Trophoblast cell (in vitro differentiated cells and primary cell): Measurements from ENCODE around the gene CLDND2.
A peak's percentile ranks its signal among the peaks of the same experiment; 100 is the strongest.

Experiments
- DNase-seq, 2 donors: peaks; one replicate each; pipeline ENCODE4 v3.0.0-alpha.2; 2016
- H2AFZ ChIP-seq: 2 replicates; pipeline ENCODE4 v1.6.1; 2013; ENCODE audit warnings: low read length, moderate library complexity, mild to moderate bottlenecking; ENCODE audit not compliant: insufficient read depth, poor library complexity
- H2AK5ac ChIP-seq: 2 replicates; pipeline ENCODE4 v1.6.1; 2013; ENCODE audit warnings: mild to moderate bottlenecking, low read length
- H2BK120ac ChIP-seq: 2 replicates; pipeline ENCODE4 v1.6.1; 2013; ENCODE audit warnings: low read length, mild to moderate bottlenecking, moderate library complexity; ENCODE audit not compliant: insufficient read depth, poor library complexity
- H2BK12ac ChIP-seq: 2 replicates; pipeline ENCODE4 v1.6.1; 2013; ENCODE audit warnings: mild to moderate bottlenecking, low read length, moderate library complexity
- H2BK5ac ChIP-seq: 2 replicates; pipeline ENCODE4 v1.6.1; 2013; ENCODE audit warnings: low read length, low read depth, moderate library complexity, mild to moderate bottlenecking; ENCODE audit not compliant: poor library complexity
- H3K14ac ChIP-seq: 2 replicates; pipeline ENCODE4 v1.6.1; 2013; ENCODE audit warnings: mild to moderate bottlenecking, low read length
- H3K18ac ChIP-seq: 2 replicates; pipeline ENCODE4 v1.6.1; 2013; ENCODE audit warnings: mild to moderate bottlenecking, low read length
- H3K23ac ChIP-seq: 2 replicates; pipeline ENCODE4 v1.6.1; 2013; ENCODE audit warnings: low read length
- H3K27ac ChIP-seq: 2 replicates; pipeline ENCODE4 v1.5.1; 2013; ENCODE audit warnings: low read depth, mild to moderate bottlenecking, inconsistent platforms, low read length, moderate library complexity
- H3K27me3 ChIP-seq: 2 replicates; pipeline ENCODE4 v1.6.1; 2013; ENCODE audit warnings: inconsistent platforms, mild to moderate bottlenecking, low read length, moderate library complexity; ENCODE audit not compliant: insufficient read depth
- H3K36me3 ChIP-seq, 2 experiments: 1 replicate in 1 of 2; 2 replicates in 1 of 2; pipeline ENCODE4 v1.6.1; 2013; ENCODE audit warnings: low read length in 2 of 2, mild to moderate bottlenecking in 2 of 2, moderate library complexity in 1 of 2; ENCODE audit not compliant: insufficient read depth in 2 of 2, control insufficient read depth in 1 of 2
- H3K4ac ChIP-seq: 2 replicates; pipeline ENCODE4 v1.6.1; 2013; ENCODE audit warnings: low read depth, mild to moderate bottlenecking, low read length, moderate library complexity
- H3K4me1 ChIP-seq, 2 experiments: 1 replicate in 1 of 2; 2 replicates in 1 of 2; pipeline ENCODE4 v1.6.1; 2013; ENCODE audit warnings: low read length in 2 of 2, mild to moderate bottlenecking in 2 of 2, moderate library complexity in 1 of 2; ENCODE audit not compliant: insufficient read depth in 2 of 2, control insufficient read depth in 1 of 2
- H3K4me2 ChIP-seq: 2 replicates; pipeline ENCODE4 v1.6.1; 2013; ENCODE audit warnings: inconsistent platforms, mild to moderate bottlenecking, low read length, moderate library complexity
- H3K4me3 ChIP-seq: 2 replicates; pipeline ENCODE4 v1.5.1; 2013; ENCODE audit warnings: mild to moderate bottlenecking, low read depth, low read length, inconsistent platforms
- H3K79me1 ChIP-seq: one replicate; pipeline ENCODE4 v1.6.1; 2013; ENCODE audit warnings: low read length
- H3K79me2 ChIP-seq: 2 replicates; pipeline ENCODE4 v1.6.1; 2013; ENCODE audit warnings: low read length, mild to moderate bottlenecking; ENCODE audit not compliant: control insufficient read depth, insufficient read depth, poor library complexity
- H3K9ac ChIP-seq: 2 replicates; pipeline ENCODE4 v1.6.1; 2013; ENCODE audit warnings: mild to moderate bottlenecking, low read length
- H3K9me3 ChIP-seq: 2 replicates; pipeline ENCODE4 v1.6.1; 2013; ENCODE audit warnings: low read depth, mild to moderate bottlenecking, control low read depth, inconsistent platforms, low read length; ENCODE audit not compliant: insufficient read depth
- H4K12ac ChIP-seq: 2 replicates; pipeline ENCODE4 v1.6.1; 2013; ENCODE audit warnings: low read depth, mild to moderate bottlenecking, low read length, moderate library complexity
- H4K8ac ChIP-seq: 2 replicates; pipeline ENCODE4 v1.6.1; 2013; ENCODE audit warnings: low read depth, mild to moderate bottlenecking, low read length, moderate library complexity
- H4K91ac ChIP-seq: one replicate; pipeline ENCODE4 v1.6.1; 2013; ENCODE audit warnings: low read depth, mild to moderate bottlenecking, low read length, moderate library complexity
- WGBS: extraction: QIAGEN DNeasy Blood & Tissue Kit; methylation state at CpG from one replicate; pipeline ENCODE4 v1.1.7; 2013; ENCODE audit warnings: missing lambda C conversion rate; ENCODE audit not compliant: insufficient read length, insufficient coverage; ENCODE audit errors: extremely low coverage; 5-methylcytosine and 5-hydroxymethylcytosine counted together

CLDND2 gene

GRCh38 chr19:51415187-51415586 lies 46.4 kb upstream of the CLDND2 start:
- WGBS, result no CpG with 5 or more reads among the region's 12 CpGs
- Histone ChIP-seq H3K79me2 (no peaks in the 10 kb centered on the region), H4K8ac (no peak overlapping the region), H3K27me3 (no peaks in the 10 kb centered on the region), H3K4me2 (no peak overlapping the region), H3K9ac (no peak overlapping the region), H3K36me3 (no peaks in the 10 kb centered on the region), H4K12ac (no peak overlapping the region), H3K4ac (no peak overlapping the region), H2BK12ac (no peak overlapping the region), H3K14ac (no peak overlapping the region), H3K23ac (no peak overlapping the region), H3K9me3 (no peaks in the 10 kb centered on the region), H2BK120ac (no peak overlapping the region), H3K4me3 (no peak overlapping the region), H3K4me1 (no peaks in the 10 kb centered on the region), H2AK5ac (no peak overlapping the region), H2AFZ (no peak overlapping the region), H3K27ac (no peak overlapping the region), H2BK5ac (no peak overlapping the region), H3K18ac (no peak overlapping the region), H4K91ac (no peak overlapping the region), H3K79me1 (no peaks in the 10 kb centered on the region)
- DNase-seq, result no peak

- Histone ChIP-seq H4K91ac (no peak overlapping the region), H2BK5ac (no peak overlapping the region), H4K8ac (no peak overlapping the region), H3K27me3 (no peaks in the 10 kb centered on the region), H2AK5ac (no peak overlapping the region), H2AFZ (no peak overlapping the region), H3K79me2 (no peaks in the 10 kb centered on the region), H3K23ac (no peak overlapping the region), H2BK12ac (no peak overlapping the region), H3K9ac (no peak overlapping the region), H3K18ac (no peak overlapping the region), H3K4ac (no peak overlapping the region), H3K4me3 (no peak overlapping the region), H3K14ac (no peak overlapping the region), H3K79me1 (no peaks in the 10 kb centered on the region), H3K36me3 (no peaks in the 10 kb centered on the region), H4K12ac (no peak overlapping the region), H3K9me3 (no peaks in the 10 kb centered on the region), H3K4me1 (peaks cover 0 to 2% of the 10 kb centered on the region in 2 experiments), H2BK120ac (no peak overlapping the region), H3K4me2 (no peak overlapping the region), H3K27ac (no peak overlapping the region)
- no CpG with 5 or more reads among the region's 15 CpGs for WGBS
- peak in 1 of 2 donors; percentile 24 for DNase-seq
Measured at GRCh38 chr19:51410950-51411748, 42.3 kb upstream of the CLDND2 start.

GRCh38 chr19:51407511-51408131 lies 38.8 kb upstream of the CLDND2 start:
- Histone ChIP-seq H3K18ac (no peak overlapping the region), H3K14ac (no peak overlapping the region), H4K8ac (no peak overlapping the region), H3K9ac (no peak overlapping the region), H2AFZ (no peak overlapping the region), H3K4me1 (peaks cover 0 to 2% of the 10 kb centered on the region in 2 experiments), H3K4me2 (no peak overlapping the region), H3K9me3 (peaks cover 10% of the 10 kb centered on the region), H3K4me3 (no peak overlapping the region), H4K12ac (no peak overlapping the region), H3K27me3 (no peaks in the 10 kb centered on the region), H3K4ac (no peak overlapping the region), H3K36me3 (peaks cover 0 to under 1% of the 10 kb centered on the region in 2 experiments), H3K27ac (no peak overlapping the region), H3K79me1 (no peaks in the 10 kb centered on the region), H3K23ac (no peak overlapping the region), H2BK12ac (no peak overlapping the region), H2BK5ac (no peak overlapping the region), H4K91ac (no peak overlapping the region), H2BK120ac (no peak overlapping the region), H2AK5ac (no peak overlapping the region), H3K79me2 (no peaks in the 10 kb centered on the region)
- peak in 1 of 2 donors; percentile 30 for DNase-seq
- no CpG with 5 or more reads among the region's 6 CpGs for WGBS

GRCh38 chr19:51402117-51402516 lies 33.3 kb upstream of the CLDND2 start:
- Histone ChIP-seq H3K27me3 (no peaks in the 10 kb centered on the region), H3K4me2 (no peak overlapping the region), H2BK12ac (no peak overlapping the region), H3K4me3 (no peak overlapping the region), H3K9ac (no peak overlapping the region), H4K12ac (no peak overlapping the region), H3K9me3 (peaks cover 17% of the 10 kb centered on the region), H3K79me1 (no peaks in the 10 kb centered on the region), H2AFZ (no peak overlapping the region), H3K79me2 (no peaks in the 10 kb centered on the region), H3K18ac (no peak overlapping the region), H4K91ac (no peak overlapping the region), H2BK5ac (no peak overlapping the region), H3K4ac (no peak overlapping the region), H2BK120ac (no peak overlapping the region), H3K14ac (no peak overlapping the region), H3K4me1 (no peaks in the 10 kb centered on the region), H4K8ac (no peak overlapping the region), H3K36me3 (peaks cover 0 to 5% of the 10 kb centered on the region in 2 experiments), H3K27ac (no peak overlapping the region), H3K23ac (no peak overlapping the region), H2AK5ac (no peak overlapping the region)
- DNase-seq, result no peak
- no CpG with 5 or more reads among the region's 9 CpGs for WGBS
